Measurements from ENCODE around the gene ZNF239.

Gene ZNF239

GRCh38 chr10:43585981-43586729, 11.7 kb upstream of the ZNF239 start:
- no peak overlapping the region for H3K4me3 ChIP-seq (ENCODE audit: low read depth in 1 of 2, low read length in 1 of 2)
- TF ChIP-seq, protein P1, sequence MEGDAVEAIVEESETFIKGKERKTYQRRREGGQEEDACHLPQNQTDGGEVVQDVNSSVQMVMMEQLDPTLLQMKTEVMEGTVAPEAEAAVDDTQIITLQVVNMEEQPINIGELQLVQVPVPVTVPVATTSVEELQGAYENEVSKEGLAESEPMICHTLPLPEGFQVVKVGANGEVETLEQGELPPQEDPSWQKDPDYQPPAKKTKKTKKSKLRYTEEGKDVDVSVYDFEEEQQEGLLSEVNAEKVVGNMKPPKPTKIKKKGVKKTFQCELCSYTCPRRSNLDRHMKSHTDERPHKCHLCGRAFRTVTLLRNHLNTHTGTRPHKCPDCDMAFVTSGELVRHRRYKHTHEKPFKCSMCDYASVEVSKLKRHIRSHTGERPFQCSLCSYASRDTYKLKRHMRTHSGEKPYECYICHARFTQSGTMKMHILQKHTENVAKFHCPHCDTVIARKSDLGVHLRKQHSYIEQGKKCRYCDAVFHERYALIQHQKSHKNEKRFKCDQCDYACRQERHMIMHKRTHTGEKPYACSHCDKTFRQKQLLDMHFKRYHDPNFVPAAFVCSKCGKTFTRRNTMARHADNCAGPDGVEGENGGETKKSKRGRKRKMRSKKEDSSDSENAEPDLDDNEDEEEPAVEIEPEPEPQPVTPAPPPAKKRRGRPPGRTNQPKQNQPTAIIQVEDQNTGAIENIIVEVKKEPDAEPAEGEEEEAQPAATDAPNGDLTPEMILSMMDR (IDR thresholded peaks at IDR 0.05): no peak
- H3K36me3 ChIP-seq: no peaks in the 10 kb centered on the region
- no peaks in the 10 kb centered on the region for H3K27me3 ChIP-seq
- no peaks in the 10 kb centered on the region for H3K4me1 ChIP-seq (ENCODE audit: control insufficient read depth in 1 of 2, insufficient read depth in 1 of 2, low read depth in 1 of 2, low read length in 1 of 2)
- no peak overlapping the region for H3K27ac ChIP-seq
- H3K9me3 ChIP-seq: no peaks in the 10 kb centered on the region

DNA sequence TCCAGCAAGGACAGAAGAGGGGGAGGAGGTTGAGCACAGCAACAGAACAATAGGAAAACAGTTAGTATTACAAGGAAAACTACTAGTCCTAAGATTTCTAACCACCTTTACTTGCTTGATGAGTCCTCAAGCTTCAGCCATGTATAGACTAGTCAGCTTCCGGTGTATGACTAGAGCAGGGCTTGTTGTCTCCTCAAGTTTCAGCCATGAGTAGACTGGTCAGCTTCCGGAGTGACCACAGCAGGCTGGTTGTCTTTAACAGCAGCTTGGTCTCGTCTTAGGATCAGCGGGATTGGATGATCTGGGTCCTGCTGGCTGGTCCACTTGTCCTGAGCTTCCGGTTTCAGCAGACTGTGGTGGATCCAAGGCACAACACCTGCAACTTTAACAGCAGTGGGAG, 10.6 kb upstream of the ZNF239 start:
- Histone ChIP-seq H3K9me3 (no peaks in the 10 kb centered on the region), H3K4me1 (ENCODE audit: control insufficient read depth in 1 of 2, insufficient read depth in 1 of 2, low read depth in 1 of 2, low read length in 1 of 2) (no peaks in the 10 kb centered on the region), H3K36me3 (no peaks in the 10 kb centered on the region), H3K27ac (no peak overlapping the region), H3K27me3 (no peaks in the 10 kb centered on the region), H3K4me3 (ENCODE audit: low read depth in 1 of 2, low read length in 1 of 2) (no peak overlapping the region)
- TF ChIP-seq, protein P1 (IDR thresholded peaks at IDR 0.05): no peak

DNA sequence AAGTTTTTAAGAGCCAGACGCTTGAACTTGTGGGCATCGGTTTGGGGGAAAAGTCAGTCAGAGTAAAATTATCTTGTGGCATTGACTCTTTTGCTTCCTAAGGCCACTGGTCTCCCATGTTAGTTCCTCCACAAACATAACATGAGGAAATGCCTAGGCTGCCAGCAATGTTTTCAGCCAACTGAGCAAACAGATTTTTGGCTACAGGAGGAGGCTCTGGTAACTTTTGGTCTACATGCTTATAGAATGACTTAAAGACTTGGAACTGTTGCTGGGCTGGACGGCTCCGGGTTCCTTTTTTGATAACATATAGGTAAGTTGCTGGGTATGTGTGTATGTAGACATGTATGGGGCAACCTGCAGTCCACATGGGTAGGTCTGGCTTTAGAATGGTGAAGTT, 9.6 kb upstream of the ZNF239 start:
- Histone ChIP-seq H3K36me3 (no peaks in the 10 kb centered on the region), H3K4me1 (ENCODE audit: control insufficient read depth in 1 of 2, insufficient read depth in 1 of 2, low read depth in 1 of 2, low read length in 1 of 2) (no peaks in the 10 kb centered on the region), H3K27ac (no peak overlapping the region), H3K4me3 (ENCODE audit: low read depth in 1 of 2, low read length in 1 of 2) (no peak overlapping the region), H3K27me3 (no peaks in the 10 kb centered on the region), H3K9me3 (no peaks in the 10 kb centered on the region)
- TF ChIP-seq, protein P1 (IDR thresholded peaks at IDR 0.05): no peak

- Histone ChIP-seq H3K9me3 (no peaks in the 10 kb centered on the region), H3K4me3 (ENCODE audit: low read depth in 1 of 2, low read length in 1 of 2) (no peak overlapping the region), H3K4me1 (ENCODE audit: control insufficient read depth in 1 of 2, insufficient read depth in 1 of 2, low read depth in 1 of 2, low read length in 1 of 2) (peaks cover 0 to 3% of the 10 kb centered on the region in 2 experiments), H3K27ac (no peak overlapping the region), H3K36me3 (no peaks in the 10 kb centered on the region), H3K27me3 (peaks cover 30% of the 10 kb centered on the region)
- TF ChIP-seq, protein P1 (IDR thresholded peaks at IDR 0.05): no peak
These were observed 2.2 kb upstream of the ZNF239 start for GRCh38 chr10:43576580-43576979.

DNA sequence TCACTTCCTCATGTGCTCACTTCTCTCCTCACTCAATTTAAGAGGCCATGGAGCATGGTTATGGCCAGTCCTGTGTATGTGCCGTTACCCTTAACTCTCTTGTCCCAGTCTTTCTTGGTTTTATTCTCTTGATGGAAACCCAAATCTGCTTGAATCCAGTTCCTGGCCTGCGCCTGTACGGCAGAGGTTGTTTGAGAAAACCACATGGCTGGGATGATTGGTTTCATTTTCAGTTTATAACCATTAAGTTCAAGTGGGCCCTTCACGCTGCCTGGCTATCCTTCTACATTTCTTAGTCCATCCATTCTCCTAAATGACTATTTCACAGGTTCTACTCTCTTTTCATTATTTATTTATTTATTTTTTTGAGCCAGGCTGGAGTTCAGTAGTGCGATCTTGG, 1.6 kb upstream of the ZNF239 start:
- Histone ChIP-seq H3K9me3 (no peaks in the 10 kb centered on the region), H3K36me3 (no peaks in the 10 kb centered on the region), H3K27ac (no peak overlapping the region), H3K4me3 (ENCODE audit: low read depth in 1 of 2, low read length in 1 of 2) (no peak overlapping the region), H3K27me3 (peaks cover 30% of the 10 kb centered on the region), H3K4me1 (ENCODE audit: control insufficient read depth in 1 of 2, insufficient read depth in 1 of 2, low read depth in 1 of 2, low read length in 1 of 2) (peaks cover 0 to 3% of the 10 kb centered on the region in 2 experiments)
- TF ChIP-seq, protein P1 (IDR thresholded peaks at IDR 0.05): no peak

Data from neutrophil (primary cell).